GM19193 (cell line): ENCODE measurements around the gene CFAP126.

Source experiments
- POLR2A ChIP-seq: IDR thresholded peaks from 4 replicates; pipeline ENCODE4 v1.6.1; 2011; ENCODE audit not compliant: insufficient read depth, insufficient read length; ENCODE audit errors: extremely low read depth

The CFAP126 gene

GRCh38 chr1:161381707-161382106, 14.0 kb upstream of the CFAP126 start:
- no peak for TF ChIP-seq POLR2A

- no peak for TF ChIP-seq POLR2A
These were observed 11.4 kb upstream of the CFAP126 start for GRCh38 chr1:161379071-161379470.

DNA sequence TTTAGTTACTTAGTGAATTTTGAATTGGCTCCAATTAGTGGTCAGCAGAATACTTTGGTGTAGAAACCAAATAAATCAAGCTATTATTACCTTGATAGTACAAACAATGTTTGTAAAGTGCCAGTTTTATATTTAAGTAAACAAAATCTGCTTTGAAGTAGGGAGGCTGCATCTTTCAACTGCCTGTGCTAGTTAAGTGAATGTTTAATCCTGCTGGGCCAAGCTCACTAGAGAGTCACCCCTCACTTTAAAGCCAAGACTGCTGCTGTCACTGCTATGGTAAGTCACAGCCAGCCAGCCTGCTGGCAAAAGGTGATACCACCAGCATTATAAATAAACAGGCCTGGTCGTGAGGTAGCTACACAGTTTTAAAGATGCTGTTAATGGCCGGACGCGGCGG, 10.3 kb upstream of the CFAP126 start:
- no peak for TF ChIP-seq POLR2A

DNA sequence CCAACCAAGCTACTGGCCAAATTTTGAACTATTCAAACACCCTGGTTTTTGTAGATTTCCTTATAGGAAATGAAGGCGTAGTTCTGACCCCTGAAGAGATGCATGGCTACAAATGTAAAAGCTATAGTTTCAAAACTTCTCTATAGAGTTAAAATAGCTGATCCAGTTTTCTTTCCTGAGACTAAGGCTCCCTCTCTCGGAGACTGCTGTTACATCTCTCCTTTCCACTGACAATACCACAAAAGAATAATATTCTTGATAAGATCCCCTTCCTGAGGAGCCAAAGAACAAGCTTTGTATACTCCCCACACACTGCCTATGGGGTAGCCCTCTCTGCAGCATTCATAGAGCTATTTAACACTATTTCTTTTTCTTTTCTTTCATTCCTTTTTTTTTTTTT, 6.7 kb upstream of the CFAP126 start:
- no peak for TF ChIP-seq POLR2A

DNA sequence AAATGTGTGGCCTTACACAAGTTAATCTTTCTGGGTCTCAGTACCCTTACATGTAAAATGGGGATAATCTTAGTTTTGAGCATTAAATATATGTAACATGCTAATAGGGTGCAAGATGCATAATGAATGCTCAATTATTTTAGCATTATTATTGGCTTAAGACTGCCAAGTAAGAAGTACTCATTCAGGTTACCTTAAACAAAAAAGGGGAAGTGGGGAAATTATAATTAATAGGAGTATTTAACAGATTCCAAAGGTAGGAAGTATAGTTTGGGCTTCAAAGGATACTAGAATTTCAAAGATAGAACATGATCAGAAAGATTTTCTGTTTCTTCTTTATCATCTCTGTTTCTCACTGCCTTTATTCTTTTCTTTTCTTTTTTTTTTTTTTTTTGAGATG, 5.8 kb upstream of the CFAP126 start:
- no peak for TF ChIP-seq POLR2A

- no peak for TF ChIP-seq POLR2A
These were observed 2.5 kb downstream of the CFAP126 start for GRCh38 chr1:161365207-161365606.

GRCh38 chr1:161364332-161364731, 3.3 kb downstream of the CFAP126 start:
- TF ChIP-seq POLR2A: no peak

- no peak for TF ChIP-seq POLR2A
These were observed 8.4 kb downstream of the CFAP126 start for GRCh38 chr1:161359291-161359690.

GRCh38 chr1:161357073-161357472, 10.6 kb downstream of the CFAP126 start:
- no peak for TF ChIP-seq POLR2A

DNA sequence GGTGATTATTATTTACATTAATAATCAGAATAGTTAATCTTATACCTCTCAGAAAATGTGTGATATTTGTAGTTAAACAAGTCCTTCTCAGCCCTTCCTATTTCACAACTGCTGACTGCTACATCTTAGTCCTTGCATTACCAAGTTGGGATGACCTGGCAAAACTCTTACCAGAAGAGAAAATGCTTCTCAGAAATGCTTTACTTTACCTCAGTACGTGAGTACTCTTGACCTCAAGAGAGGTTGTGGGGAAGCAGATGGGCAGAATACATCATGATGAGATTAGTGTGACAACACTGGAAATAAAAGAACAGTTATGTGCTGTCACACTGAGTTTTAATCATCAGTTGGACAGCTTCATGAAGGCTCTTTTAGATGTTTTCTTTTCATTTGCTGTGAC, 16.2 kb downstream of the CFAP126 start:
- TF ChIP-seq POLR2A: no peak

- TF ChIP-seq POLR2A: no peak
These were observed 17.0 kb downstream of the CFAP126 start for GRCh38 chr1:161350671-161351070.

- no peak for TF ChIP-seq POLR2A
These were observed 24.9 kb downstream of the CFAP126 start for GRCh38 chr1:161342821-161343220.

- TF ChIP-seq POLR2A: no peak
These were observed 25.5 kb downstream of the CFAP126 start for GRCh38 chr1:161342177-161342576.

DNA sequence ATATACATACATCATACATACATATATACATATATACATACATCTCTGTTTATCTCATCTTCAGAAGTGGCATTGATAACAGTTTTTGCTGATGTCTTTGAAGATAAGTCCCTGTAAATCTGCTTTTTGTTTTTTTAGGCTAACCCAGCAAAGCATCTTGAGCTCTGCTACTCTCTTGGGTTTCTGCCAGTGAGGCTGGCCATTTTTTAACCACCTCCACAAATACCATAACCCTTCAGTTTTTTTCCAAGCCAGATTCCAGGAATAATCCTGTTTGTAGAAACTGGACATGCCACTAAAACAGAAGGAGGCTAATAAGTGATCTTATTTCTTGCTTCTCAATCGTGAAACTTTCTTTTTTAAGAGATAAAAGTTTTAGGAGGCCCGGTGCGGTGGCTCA, 31.9 kb downstream of the CFAP126 start:
- no peak for TF ChIP-seq POLR2A

GRCh38 chr1:161333166-161333565, 34.5 kb downstream of the CFAP126 start:
- TF ChIP-seq POLR2A: no peak

- no peak for TF ChIP-seq POLR2A
These were observed 37.3 kb downstream of the CFAP126 start for GRCh38 chr1:161330346-161330745.

- TF ChIP-seq POLR2A: no peak
These were observed 43.7 kb downstream of the CFAP126 start for GRCh38 chr1:161324020-161324419.
